Measurements from ENCODE around the gene TMEM126A.

DNA sequence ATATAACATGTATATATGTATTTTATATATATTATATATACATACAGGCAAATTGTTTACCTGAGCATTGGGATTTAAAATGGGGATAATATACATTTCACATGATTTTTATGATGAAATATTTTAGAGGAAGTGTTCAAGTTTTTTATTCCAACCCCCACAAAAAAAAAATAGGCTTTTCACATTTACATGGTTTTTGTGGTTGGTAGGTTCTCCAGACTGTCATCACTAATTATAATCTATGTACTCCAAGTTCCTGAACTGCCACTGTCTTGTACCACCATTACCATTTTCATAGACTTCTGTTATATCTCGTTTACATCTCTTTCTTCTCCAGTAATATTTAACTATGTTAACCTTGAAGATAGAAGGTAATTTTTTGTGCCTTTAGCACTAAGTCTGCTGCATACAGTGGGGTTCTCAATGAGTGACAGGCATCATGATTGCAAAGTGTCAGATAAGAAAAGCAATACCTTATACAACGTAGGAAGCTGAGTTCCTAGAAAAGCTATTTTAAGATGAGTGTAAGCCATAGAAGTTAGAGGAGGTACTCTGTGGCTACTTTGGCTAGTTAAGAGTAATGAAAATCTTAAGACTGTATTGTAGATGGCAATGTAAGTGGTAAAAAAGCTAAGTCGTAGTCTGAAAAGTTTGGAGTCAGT, 5.2 kb downstream of the TMEM126A start:
- TF ChIP-seq, protein P1, sequence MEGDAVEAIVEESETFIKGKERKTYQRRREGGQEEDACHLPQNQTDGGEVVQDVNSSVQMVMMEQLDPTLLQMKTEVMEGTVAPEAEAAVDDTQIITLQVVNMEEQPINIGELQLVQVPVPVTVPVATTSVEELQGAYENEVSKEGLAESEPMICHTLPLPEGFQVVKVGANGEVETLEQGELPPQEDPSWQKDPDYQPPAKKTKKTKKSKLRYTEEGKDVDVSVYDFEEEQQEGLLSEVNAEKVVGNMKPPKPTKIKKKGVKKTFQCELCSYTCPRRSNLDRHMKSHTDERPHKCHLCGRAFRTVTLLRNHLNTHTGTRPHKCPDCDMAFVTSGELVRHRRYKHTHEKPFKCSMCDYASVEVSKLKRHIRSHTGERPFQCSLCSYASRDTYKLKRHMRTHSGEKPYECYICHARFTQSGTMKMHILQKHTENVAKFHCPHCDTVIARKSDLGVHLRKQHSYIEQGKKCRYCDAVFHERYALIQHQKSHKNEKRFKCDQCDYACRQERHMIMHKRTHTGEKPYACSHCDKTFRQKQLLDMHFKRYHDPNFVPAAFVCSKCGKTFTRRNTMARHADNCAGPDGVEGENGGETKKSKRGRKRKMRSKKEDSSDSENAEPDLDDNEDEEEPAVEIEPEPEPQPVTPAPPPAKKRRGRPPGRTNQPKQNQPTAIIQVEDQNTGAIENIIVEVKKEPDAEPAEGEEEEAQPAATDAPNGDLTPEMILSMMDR (IDR thresholded peaks at IDR 0.05): no peak
- TF ChIP-seq POLR2A (IDR thresholded peaks at IDR 0.05): no peak
- no peak for TF ChIP-seq POLR2AphosphoS5 (IDR thresholded peaks at IDR 0.05)
- no peak for TF ChIP-seq EP300 (IDR thresholded peaks at IDR 0.05)

All from gastroesophageal sphincter (tissue), 3 donors.